WI38 (cell line): Measurements from ENCODE around the gene STARD3.

Source experiments
- H3K4me3 ChIP-seq: 2 replicates; pipeline ENCODE4 v1.5.1; 2011; ENCODE audit warnings: low read depth, mild to moderate bottlenecking, control low read depth, low read length
- CTCF ChIP-seq: IDR thresholded peaks from 2 replicates; pipeline ENCODE4 v1.5.1; 2012; ENCODE audit warnings: low read depth, mild to moderate bottlenecking, control low read depth, low read length

Gene STARD3

GRCh38 chr17:39612291-39612894 is 24.6 kb upstream of the STARD3 start:
- no peak overlapping the region for H3K4me3 ChIP-seq
- TF ChIP-seq CTCF: no peak

GRCh38 chr17:39612935-39613464 is 23.9 kb upstream of the STARD3 start:
- TF ChIP-seq CTCF: no peak

GRCh38 chr17:39614545-39615157 is 22.3 kb upstream of the STARD3 start:
- no peak for TF ChIP-seq CTCF
- no peak overlapping the region for H3K4me3 ChIP-seq

More at GRCh38 chr17:39612935-39613464, 23.9 kb upstream of the STARD3 start:
- H3K4me3 ChIP-seq: no peak overlapping the region

GRCh38 chr17:39615434-39615833 is 21.5 kb upstream of the STARD3 start:
- no peak overlapping the region for H3K4me3 ChIP-seq
- TF ChIP-seq CTCF: no peak

GRCh38 chr17:39617100-39617445 is 19.9 kb upstream of the STARD3 start:
- no peak overlapping the region; the same call in 1 of the 2 replicates for H3K4me3 ChIP-seq
- TF ChIP-seq CTCF: no peak

GRCh38 chr17:39617446-39618245 is 19.3 kb upstream of the STARD3 start:
- peak overlapping the region; percentile 58 for H3K4me3 ChIP-seq
- TF ChIP-seq CTCF: no peak
